ENCODE data around the gene B3GNT9.

- peak; percentile 98 for TF ChIP-seq POLR2A (IDR thresholded peaks at IDR 0.05; ENCODE audit: low read length)
- TF ChIP-seq CTCF (IDR thresholded peaks at IDR 0.05), result no peak
- TF ChIP-seq REST (IDR thresholded peaks at IDR 0.05), result no peak
- peak; percentile 41; the same call in 1 of the 2 replicates for TF ChIP-seq PHF8 (IDR thresholded peaks at IDR 0.05; ENCODE audit: borderline replicate concordance, low read depth)
These were observed 41.2 kb downstream of the B3GNT9 start, which contains the start of gene PHAF1 for GRCh38 chr16:67109407-67110135.
